OCI-LY7 (cell line): ENCODE results near the gene OSBPL3. TPM values are rescaled to one million over a fixed set of nuclear protein-coding genes. Genes with fewer than 3 reads are reported as not detected.

Experiments
- BruUV-seq: library from RNA; stranded (reverse); fragments of 400-500 nt; replicated peaks from 2 replicates; lab custom pipeline; 2021; lab: Mats Ljungman, UMichigan
- CTCF ChIA-PET: fragments of 300-600 bp; sonication (Branson Sonifier 250); formaldehyde crosslinking; loops from one replicate; lab custom pipeline; 2022; ENCODE audit warnings: antibody characterized with exemption; ENCODE audit not compliant: unreplicated experiment; lab: Charles Lee
- POLR2A ChIA-PET: fragments of 300-600 bp; sonication (Branson Sonifier 250); formaldehyde crosslinking; loops from one replicate; lab custom pipeline; 2022; ENCODE audit warnings: antibody characterized with exemption; lab: Charles Lee
- DNase-seq: peaks from one replicate; pipeline ENCODE4 v3.0.0-alpha.2; 2015; ENCODE audit warnings: low spot score
- H2AFZ ChIP-seq: fragments of 200-600 bp; sonication (generic), shearing (Covaris generic); 2 replicates; pipeline ENCODE4 v1.6.1; 2014; ENCODE audit warnings: mild to moderate bottlenecking, antibody characterized with exemption, low read length, moderate library complexity
- H3K27ac ChIP-seq: fragments of 200-600 bp; sonication (generic); 2 replicates; pipeline ENCODE4 v1.5.1; 2014; ENCODE audit warnings: mixed run types, low read depth, mild to moderate bottlenecking, moderate library complexity, low read length, inconsistent platforms; ENCODE audit not compliant: poor library complexity, severe bottlenecking
- H3K36me3 ChIP-seq: fragments of 200-600 bp; sonication (generic); 2 replicates; pipeline ENCODE4 v1.6.1; 2014; ENCODE audit warnings: mild to moderate bottlenecking, antibody characterized with exemption, low read length, moderate library complexity, mixed read lengths; ENCODE audit not compliant: insufficient read depth
- H3K4me1 ChIP-seq: fragments of 200-600 bp; sonication (generic); 2 replicates; pipeline ENCODE4 v1.5.1; 2014; ENCODE audit warnings: mild to moderate bottlenecking, low read length; ENCODE audit not compliant: insufficient read depth, poor library complexity, severe bottlenecking
- H3K4me2 ChIP-seq: fragments of 200-600 bp; sonication (generic); 2 replicates; pipeline ENCODE4 v1.6.1; 2014; ENCODE audit warnings: mild to moderate bottlenecking, low read length
- H3K4me3 ChIP-seq: fragments of 200-600 bp; sonication (generic); 2 replicates; pipeline ENCODE4 v1.5.1; 2014; ENCODE audit warnings: mild to moderate bottlenecking, low read depth, low read length; ENCODE audit not compliant: poor library complexity, severe bottlenecking
- H3K79me2 ChIP-seq: fragments of 200-600 bp; sonication (generic); 2 replicates; pipeline ENCODE4 v1.6.1; 2016; ENCODE audit warnings: low read depth, mild to moderate bottlenecking, low read length, moderate library complexity, mixed read lengths; ENCODE audit not compliant: insufficient read depth
- H3K9me2 ChIP-seq: fragments of 200-600 bp; sonication (generic); 2 replicates; pipeline ENCODE4 v1.6.1; 2016; ENCODE audit warnings: mild to moderate bottlenecking, low read length, mixed read lengths; ENCODE audit not compliant: insufficient read depth
- H3K9me3 ChIP-seq: fragments of 200-600 bp; sonication (generic); 2 replicates; pipeline ENCODE4 v1.6.1; 2014; ENCODE audit warnings: mild to moderate bottlenecking, mixed run types, low read length, mixed read lengths
- H4K20me1 ChIP-seq: fragments of 200-600 bp; sonication (generic); 2 replicates; pipeline ENCODE4 v1.6.1; 2014; ENCODE audit warnings: mild to moderate bottlenecking, antibody characterized with exemption, low read length, moderate library complexity, mixed read lengths; ENCODE audit not compliant: insufficient read depth
- CTCF ChIP-seq: fragments of 200-600 bp; sonication (generic); conservative IDR thresholded peaks from 2 replicates; pipeline ENCODE4 v1.5.1; 2014; ENCODE audit warnings: mild to moderate bottlenecking, antibody characterized with exemption, low read length, moderate library complexity, mixed read lengths
- EZH2phosphoT487 ChIP-seq: fragments of 200-600 bp; sonication (generic); IDR thresholded peaks from 2 replicates; pipeline ENCODE4 v1.6.1; 2018; ENCODE audit warnings: low read depth, borderline replicate concordance, mild to moderate bottlenecking, mixed run types, antibody characterized with exemption, low read length, moderate library complexity, mixed read lengths
- intact Hi-C: fragments of 100-400 bp; cut with micrococcal nuclease; formaldehyde crosslinking; loops from one replicate; pipeline ENCODE4 v1.10.0; 2022; ENCODE audit not compliant: unreplicated experiment
- total RNA-seq, 2 experiments: library from RNA; depleted of rRNA in 1 of 2; stranded (reverse); fragments of >200 nt in 1 of 2; shearing (Covaris generic) in 1 of 2; gene quantifications; 2 replicates each; pipeline ENCODE4 v1.2.3, GENCODE V29; 2014 to 2022

OSBPL3 gene
- total RNA-seq, 2 experiments from 2014 or later = 28.7 to 79.9 TPM

- BruUV-seq = no TSS peak
- intact Hi-C loops = no loop called here
These were observed 228.5 kb downstream of the OSBPL3 start for GRCh38 chr7:24751484-24751883.

GRCh38 chr7:24750441-24751055 lies 229.4 kb downstream of the OSBPL3 start:
- Histone ChIP-seq H3K27ac (no peak overlapping the region), H3K79me2 (no peaks in the 10 kb centered on the region), H3K4me3 (no peak overlapping the region), H4K20me1 (no peaks in the 10 kb centered on the region), H3K9me3 (no peaks in the 10 kb centered on the region), H3K4me1 (no peaks in the 10 kb centered on the region), H3K4me2 (no peak overlapping the region), H3K9me2 (no peaks in the 10 kb centered on the region), H3K36me3 (no peaks in the 10 kb centered on the region), H2AFZ (no peak overlapping the region)
- ChIA-PET POLR2A (interaction anchor here (0.7 to 2.1 kb wide), 3 partner anchors 10 to 16 kb away, joined by 3 to 8 read pairs (median 3); no protein-coding TSS in a partner anchor), CTCF (no interaction called here)
- BruUV-seq = no TSS peak
- no peak for TF ChIP-seq EZH2phosphoT487
- TF ChIP-seq CTCF = no peak
- intact Hi-C loops = no loop called here
- no peak for DNase-seq

More at GRCh38 chr7:24751484-24751883, 228.5 kb downstream of the OSBPL3 start:
- Histone ChIP-seq H3K4me2 (no peak overlapping the region), H3K9me2 (no peaks in the 10 kb centered on the region), H3K27ac (no peak overlapping the region), H4K20me1 (no peaks in the 10 kb centered on the region), H2AFZ (no peak overlapping the region), H3K79me2 (no peaks in the 10 kb centered on the region), H3K9me3 (no peaks in the 10 kb centered on the region), H3K36me3 (no peaks in the 10 kb centered on the region), H3K4me1 (no peaks in the 10 kb centered on the region), H3K4me3 (no peak overlapping the region)
- DNase-seq = no peak
- no peak for TF ChIP-seq CTCF
- TF ChIP-seq EZH2phosphoT487 = no peak
- ChIA-PET CTCF (interaction anchor here (0.7 kb wide), 1 partner anchor 61 kb away, joined by 3 read pairs; no protein-coding TSS in a partner anchor), POLR2A (interaction anchor here (0.6 to 2.1 kb wide), 5 partner anchors 9 to 61 kb away, joined by 3 to 8 read pairs (median 6); no protein-coding TSS in a partner anchor)

GRCh38 chr7:24748521-24748920 lies 231.5 kb downstream of the OSBPL3 start:
- CTCF ChIA-PET = no interaction called here
- TF ChIP-seq EZH2phosphoT487 = no peak
- TF ChIP-seq CTCF = no peak

More at GRCh38 chr7:24748521-24748920, 231.5 kb downstream of the OSBPL3 start:
- no peaks in the 10 kb centered on the region for H3K9me2 ChIP-seq
- no peak overlapping the region for H3K27ac ChIP-seq
- H3K36me3 ChIP-seq = no peaks in the 10 kb centered on the region
- no peaks in the 10 kb centered on the region for H3K9me3 ChIP-seq
- BruUV-seq = no TSS peak
- no peaks in the 10 kb centered on the region for H4K20me1 ChIP-seq
- no peak for DNase-seq
- POLR2A ChIA-PET = interaction anchor here (0.9 to 1.7 kb wide), 4 partner anchors 10 to 23 kb away, joined by 3 to 6 read pairs (median 4); no protein-coding TSS in a partner anchor
- no peak overlapping the region for H3K4me3 ChIP-seq
- no peak overlapping the region for H2AFZ ChIP-seq
- H3K4me2 ChIP-seq = no peak overlapping the region
- H3K79me2 ChIP-seq = no peaks in the 10 kb centered on the region
- no peaks in the 10 kb centered on the region for H3K4me1 ChIP-seq
- intact Hi-C loops = no loop called here
